Activated CD8-positive, alpha-beta T cell treated with anti-CD3 and anti-CD28 coated beads for 36 hours (primary cell): ENCODE results near the gene ARSG. TPM values are rescaled to one million over a fixed set of nuclear protein-coding genes. Genes with fewer than 3 reads are reported as not detected.
"Not testable (repeated sequence)": the region's sequence is repeated elsewhere in the genome, so short reads cannot be mapped to it uniquely, and the experiment has no call there.

Experiments
- ATAC-seq: fragments of 200-7000 bp; cut with Tn5 transposase; one replicate; pipeline ENCODE4 v1.10.0; 2021; ENCODE audit warnings: mild to moderate bottlenecking, moderate library complexity
- CTCF ChIA-PET: fragments of 350-600 bp; sonication (Branson Sonifier 250); formaldehyde crosslinking; loops from one replicate; lab custom pipeline; 2021; ENCODE audit warnings: antibody characterized with exemption; lab: Charles Lee
- POLR2A ChIA-PET: fragments of 350-600 bp; sonication (Branson Sonifier 250); formaldehyde crosslinking; loops from one replicate; lab custom pipeline; 2021; ENCODE audit warnings: antibody characterized with exemption; lab: Charles Lee
- DNase-seq: peaks from one replicate; pipeline ENCODE4 v3.0.0-alpha.2; 2020
- H3K27ac Mint-ChIP-seq: one replicate; pipeline ENCODE4 v1.8.0; 2021; ENCODE audit warnings: mild to moderate bottlenecking, mixed read lengths
- H3K27me3 Mint-ChIP-seq: one replicate; pipeline ENCODE4 v1.8.0; 2021; ENCODE audit warnings: mixed read lengths
- H3K36me3 Mint-ChIP-seq: one replicate; pipeline ENCODE4 v1.8.0; 2021; ENCODE audit warnings: low read depth, mixed read lengths
- H3K4me1 Mint-ChIP-seq: one replicate; pipeline ENCODE4 v1.8.0; 2021; ENCODE audit warnings: low read depth, mixed read lengths
- H3K4me3 Mint-ChIP-seq: one replicate; pipeline ENCODE4 v1.8.0; 2021; ENCODE audit warnings: mild to moderate bottlenecking, moderate library complexity, mixed read lengths
- H3K9me3 Mint-ChIP-seq: one replicate; pipeline ENCODE4 v1.8.0; 2021; ENCODE audit warnings: mixed read lengths
- intact Hi-C: fragments of 100-400 bp; cut with micrococcal nuclease; formaldehyde crosslinking; loops from one replicate; pipeline ENCODE4 v1.10.0; 2022
- total RNA-seq, 2 experiments: library from RNA; stranded (reverse); gene quantifications; one replicate each; pipeline ENCODE4 v1.2.3, GENCODE V29; 2021
- TF ChIP-seq, protein P1 (sequence below): fragments of 200-600 bp; IDR thresholded peaks from one replicate; pipeline ENCODE4 v1.8.0; 2022; ENCODE audit warnings: antibody characterized with exemption, mild to moderate bottlenecking

Gene ARSG
- total RNA-seq, 2 experiments from 2014 or later = 7.2 to 8.4 TPM

DNA sequence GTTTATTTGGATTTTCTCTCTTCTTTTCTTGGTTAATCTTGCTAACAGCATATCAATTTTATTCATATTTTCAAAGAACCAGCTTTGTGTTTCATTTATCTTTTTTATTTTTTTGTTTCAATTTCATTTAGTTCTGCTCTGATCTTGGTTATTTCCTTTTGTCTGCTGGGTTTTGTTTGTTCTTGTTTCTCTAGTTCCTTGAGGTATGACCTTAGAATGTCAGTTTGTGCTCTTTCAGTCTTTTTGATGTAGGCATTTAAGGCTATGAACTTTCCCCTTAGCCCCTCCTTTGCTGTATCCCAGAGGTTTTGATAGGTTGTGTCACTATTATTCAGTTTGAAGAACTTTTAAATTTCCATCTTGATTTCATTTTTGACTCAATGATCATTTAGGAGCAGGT is 123.6 kb downstream of the ARSG start:
- H3K27me3 Mint-ChIP-seq, DNase-seq, H3K9me3 Mint-ChIP-seq, H3K36me3 Mint-ChIP-seq, ATAC-seq, intact Hi-C loops: not testable (repeated sequence)
- Mint-ChIP-seq H3K4me3 (peak overlapping the region; percentile 87), H3K27ac (peak overlapping the region; percentile 88), H3K4me1 (peaks cover 24% of the 10 kb centered on the region)
- ChIA-PET POLR2A (interaction anchor here (1.0 to 2.9 kb wide), 2 partner anchors 15 to 123 kb away, joined by 3 to 9 read pairs; partner anchors contain the start of gene ARSG), CTCF (interaction anchor here (1.1 to 5.8 kb wide), 3 partner anchors 16 to 21 kb away, joined by 3 to 32 read pairs (median 5); no protein-coding TSS in a partner anchor)

DNA sequence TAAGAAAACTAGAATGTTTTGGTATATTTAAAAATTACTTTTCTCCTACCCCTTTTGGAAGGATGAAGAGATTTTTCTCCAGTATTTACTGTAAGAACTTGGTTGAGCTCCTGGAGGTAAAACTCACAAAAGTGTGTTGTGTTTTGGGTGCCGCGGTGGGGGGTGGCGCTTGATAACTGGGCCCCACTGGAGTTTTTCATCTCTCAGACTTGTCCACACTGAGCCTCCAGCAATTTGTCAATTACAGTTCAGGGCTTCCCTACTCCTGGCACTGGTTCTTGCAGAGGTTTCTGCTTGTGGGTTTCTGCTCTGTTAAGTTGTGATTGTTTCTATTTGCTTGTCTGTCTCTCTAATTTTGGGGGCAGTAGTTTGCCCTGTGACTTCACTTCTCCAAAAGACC is 126.0 kb downstream of the ARSG start:
- Mint-ChIP-seq H3K4me1 (peaks cover 24% of the 10 kb centered on the region), H3K27ac (no peak overlapping the region), H3K36me3 (peaks cover 8% of the 10 kb centered on the region), H3K27me3 (no peaks in the 10 kb centered on the region), H3K9me3 (peaks cover 2% of the 10 kb centered on the region), H3K4me3 (no peak overlapping the region)
- intact Hi-C loops = no loop called here
- ChIA-PET CTCF (interaction anchor here (1.3 to 5.8 kb wide), 4 partner anchors 15 to 43 kb away, joined by 4 to 32 read pairs (median 20); no protein-coding TSS in a partner anchor), POLR2A (interaction anchor here (1.1 to 1.7 kb wide), 3 partner anchors 13 to 133 kb away, joined by 4 read pairs; no protein-coding TSS in a partner anchor)
- ATAC-seq (no peak), DNase-seq (no peak)
- TF ChIP-seq, protein P1, sequence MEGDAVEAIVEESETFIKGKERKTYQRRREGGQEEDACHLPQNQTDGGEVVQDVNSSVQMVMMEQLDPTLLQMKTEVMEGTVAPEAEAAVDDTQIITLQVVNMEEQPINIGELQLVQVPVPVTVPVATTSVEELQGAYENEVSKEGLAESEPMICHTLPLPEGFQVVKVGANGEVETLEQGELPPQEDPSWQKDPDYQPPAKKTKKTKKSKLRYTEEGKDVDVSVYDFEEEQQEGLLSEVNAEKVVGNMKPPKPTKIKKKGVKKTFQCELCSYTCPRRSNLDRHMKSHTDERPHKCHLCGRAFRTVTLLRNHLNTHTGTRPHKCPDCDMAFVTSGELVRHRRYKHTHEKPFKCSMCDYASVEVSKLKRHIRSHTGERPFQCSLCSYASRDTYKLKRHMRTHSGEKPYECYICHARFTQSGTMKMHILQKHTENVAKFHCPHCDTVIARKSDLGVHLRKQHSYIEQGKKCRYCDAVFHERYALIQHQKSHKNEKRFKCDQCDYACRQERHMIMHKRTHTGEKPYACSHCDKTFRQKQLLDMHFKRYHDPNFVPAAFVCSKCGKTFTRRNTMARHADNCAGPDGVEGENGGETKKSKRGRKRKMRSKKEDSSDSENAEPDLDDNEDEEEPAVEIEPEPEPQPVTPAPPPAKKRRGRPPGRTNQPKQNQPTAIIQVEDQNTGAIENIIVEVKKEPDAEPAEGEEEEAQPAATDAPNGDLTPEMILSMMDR = no peak

DNA sequence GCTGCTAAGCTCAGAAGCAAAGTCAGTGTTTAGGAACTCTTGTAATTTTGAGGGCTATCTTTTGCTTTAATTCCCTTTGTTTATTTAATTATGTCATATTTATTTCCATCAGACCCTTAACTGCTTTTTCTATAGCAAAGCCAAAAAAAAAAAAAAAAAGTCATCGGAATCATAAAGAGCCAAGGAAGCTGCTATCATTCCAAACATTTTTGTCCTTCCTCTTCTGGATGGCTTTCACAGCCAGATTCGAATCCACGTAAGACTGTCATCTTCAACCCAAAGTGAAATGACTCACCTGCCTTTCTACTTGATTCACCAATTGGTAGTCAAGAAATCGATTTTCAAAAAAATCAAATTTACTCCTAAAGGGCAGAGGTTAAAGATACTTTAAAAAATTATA is 127.6 kb downstream of the ARSG start:
- peaks cover 7% of the 10 kb centered on the region for H3K36me3 Mint-ChIP-seq
- POLR2A ChIA-PET = interaction anchor here (1.5 to 1.7 kb wide), 2 partner anchors 11 to 123 kb away, joined by 4 read pairs; no protein-coding TSS in a partner anchor

DNA sequence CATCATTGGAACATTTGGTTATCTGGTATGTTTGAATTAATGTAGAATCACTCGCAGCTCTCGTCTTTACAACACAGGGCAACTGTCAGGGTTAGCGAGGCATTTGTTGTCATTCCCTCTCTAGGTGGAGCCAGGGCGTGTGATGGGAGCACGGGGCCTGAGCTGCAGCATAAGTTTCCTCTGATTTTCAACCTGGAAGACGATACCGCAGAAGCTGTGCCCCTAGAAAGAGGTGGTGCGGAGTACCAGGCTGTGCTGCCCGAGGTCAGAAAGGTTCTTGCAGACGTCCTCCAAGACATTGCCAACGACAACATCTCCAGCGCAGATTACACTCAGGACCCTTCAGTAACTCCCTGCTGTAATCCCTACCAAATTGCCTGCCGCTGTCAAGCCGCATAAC is 128.8 kb downstream of the ARSG start:
- intact Hi-C loops = no loop called here
- Mint-ChIP-seq H3K4me3 (no peak overlapping the region), H3K27me3 (no peaks in the 10 kb centered on the region), H3K27ac (no peak overlapping the region), H3K36me3 (peaks cover 2% of the 10 kb centered on the region), H3K4me1 (peaks cover 12% of the 10 kb centered on the region), H3K9me3 (peaks cover 2% of the 10 kb centered on the region)
- POLR2A ChIA-PET = interaction anchor here (1.6 kb wide), 1 partner anchor 11 kb away, joined by 3 read pairs; no protein-coding TSS in a partner anchor
- CTCF ChIA-PET = interaction anchor here (4.6 to 5.8 kb wide), 2 partner anchors 12 to 16 kb away, joined by 29 to 32 read pairs; no protein-coding TSS in a partner anchor
- ATAC-seq (no peak), DNase-seq (no peak)
- TF ChIP-seq, protein P1 = no peak

More for the DNA sequence above, 127.6 kb downstream of the ARSG start:
- intact Hi-C loops = no loop called here
- H3K4me1 Mint-ChIP-seq = peaks cover 24% of the 10 kb centered on the region
- peaks cover 2% of the 10 kb centered on the region for H3K9me3 Mint-ChIP-seq
- CTCF ChIA-PET = interaction anchor here (0.7 to 5.8 kb wide), 3 partner anchors 13 to 158 kb away, joined by 3 to 32 read pairs (median 29); no protein-coding TSS in a partner anchor
- H3K27ac Mint-ChIP-seq = no peak overlapping the region
- TF ChIP-seq, protein P1 = no peak
- no peak overlapping the region for H3K4me3 Mint-ChIP-seq
- ATAC-seq (no peak), DNase-seq (no peak)
- H3K27me3 Mint-ChIP-seq = no peaks in the 10 kb centered on the region

DNA sequence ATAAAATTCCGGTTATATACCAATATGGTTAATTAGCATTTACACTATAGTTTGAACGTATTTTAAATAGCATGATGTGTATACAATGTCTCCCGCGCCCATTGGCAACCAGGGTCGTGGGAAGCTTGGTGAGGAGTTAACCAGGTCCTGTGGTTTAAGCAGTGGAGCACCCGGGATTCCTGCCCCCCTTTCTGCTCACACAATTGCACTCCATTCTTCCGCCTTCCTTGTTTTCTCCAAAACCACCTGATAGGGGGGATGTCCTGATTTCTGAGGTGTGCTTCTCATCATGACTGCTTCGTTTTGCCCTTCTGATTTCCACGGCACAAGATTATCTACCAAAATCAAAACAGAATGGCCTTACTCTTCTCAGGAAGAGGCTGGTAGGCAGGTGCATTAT is 130.2 kb downstream of the ARSG start:
- H3K36me3 Mint-ChIP-seq = peaks cover 2% of the 10 kb centered on the region
- H3K9me3 Mint-ChIP-seq = peaks cover 1% of the 10 kb centered on the region
- no peak for ATAC-seq
- peaks cover 1% of the 10 kb centered on the region for H3K4me1 Mint-ChIP-seq
- TF ChIP-seq, protein P1 = no peak
- POLR2A ChIA-PET = interaction anchor here (0.6 to 1.8 kb wide), 3 partner anchors 9 to 80 kb away, joined by 3 to 7 read pairs (median 3); no protein-coding TSS in a partner anchor
- CTCF ChIA-PET = no interaction called here
- no peak for DNase-seq
- intact Hi-C loops = no loop called here
- H3K27ac Mint-ChIP-seq = no peak overlapping the region
- H3K27me3 Mint-ChIP-seq = no peaks in the 10 kb centered on the region
- H3K4me3 Mint-ChIP-seq = no peak overlapping the region
